Natural killer cell treated with Interleukin-12 subunit alpha and Interleukin-12 subunit beta and Interleukin-15 and Interleukin-18, amount 100 ng/mL, for 72 hours (primary cell): Measurements from ENCODE around the gene SMCO1. TPM values are rescaled to one million over a fixed set of nuclear protein-coding genes. Genes with fewer than 3 reads are reported as not detected.
"Not testable (repeated sequence)": the region's sequence is repeated elsewhere in the genome, so short reads cannot be mapped to it uniquely, and the experiment has no call there.

Experiments used
- ATAC-seq, 2 donors: fragments of 150-1000 bp; cut with Tn5 transposase in 1 of 2; sonication (Bioruptor Pico), chemical (Tn5 transposase) in 1 of 2; 2 replicates each; pipeline ENCODE4 v1.10.0; 2021
- DNase-seq: peaks from one replicate; pipeline ENCODE4 v3.0.0; 2022; ENCODE audit warnings: low spot score
- H3K27ac Mint-ChIP-seq, 2 donors: 1 replicate in 1 of 2; 2 replicates in 1 of 2; pipeline ENCODE4 v1.8.0; 2022; ENCODE audit warnings: mixed read lengths in 2 of 2, mild to moderate bottlenecking in 1 of 2, moderate library complexity in 1 of 2
- H3K27me3 Mint-ChIP-seq, 2 donors: 1 replicate in 1 of 2; 2 replicates in 1 of 2; pipeline ENCODE4 v1.8.0; 2022; ENCODE audit warnings: mixed read lengths in 2 of 2
- H3K36me3 Mint-ChIP-seq: one replicate; pipeline ENCODE4 v1.8.0; 2022; ENCODE audit warnings: mixed read lengths
- H3K4me1 Mint-ChIP-seq, 2 donors: 1 replicate in 1 of 2; 2 replicates in 1 of 2; pipeline ENCODE4 v1.8.0; 2022; ENCODE audit warnings: low read depth in 2 of 2, mixed read lengths in 2 of 2, mild to moderate bottlenecking in 1 of 2
- H3K4me3 Mint-ChIP-seq: one replicate; pipeline ENCODE4 v1.8.0; 2022; ENCODE audit warnings: mixed read lengths
- H3K9me3 Mint-ChIP-seq: 2 replicates; pipeline ENCODE4 v1.8.0; 2022; ENCODE audit warnings: mixed read lengths
- total RNA-seq, 2 donors: library from RNA; stranded (reverse); gene quantifications; one replicate each; pipeline ENCODE4 v1.2.3, GENCODE V29; 2022

The SMCO1 gene
- total RNA-seq, 2 donors from 2014 or later: not detected

GRCh38 chr3:196514350-196514716 is 813 bp downstream of the SMCO1 start:
- DNase-seq (no peak), ATAC-seq (no peak)
- no peak overlapping the region for H3K4me3 Mint-ChIP-seq
- H3K27me3 Mint-ChIP-seq: peaks cover 14 to 26% of the 10 kb centered on the region in 2 donors
- H3K9me3 Mint-ChIP-seq: no peaks in the 10 kb centered on the region
- H3K4me1 Mint-ChIP-seq: peaks cover 0 to 4% of the 10 kb centered on the region in 2 donors
- H3K27ac Mint-ChIP-seq: no peak overlapping the region
- peaks cover 15% of the 10 kb centered on the region for H3K36me3 Mint-ChIP-seq

GRCh38 chr3:196513697-196514349 is 1.3 kb downstream of the SMCO1 start:
- ATAC-seq (no peak), DNase-seq (no peak)
- Mint-ChIP-seq H3K27ac (no peak overlapping the region), H3K4me3 (no peak overlapping the region), H3K27me3 (peaks cover 14 to 26% of the 10 kb centered on the region in 2 donors), H3K4me1 (peaks cover 0 to 4% of the 10 kb centered on the region in 2 donors), H3K36me3 (peaks cover 10% of the 10 kb centered on the region), H3K9me3 (no peaks in the 10 kb centered on the region)

GRCh38 chr3:196511646-196512425 is 3.3 kb downstream of the SMCO1 start:
- H3K9me3 Mint-ChIP-seq, ATAC-seq, H3K4me1 Mint-ChIP-seq, H3K27ac Mint-ChIP-seq, H3K36me3 Mint-ChIP-seq, DNase-seq, H3K4me3 Mint-ChIP-seq: not testable (repeated sequence)
- H3K27me3 Mint-ChIP-seq: peaks cover 14 to 26% of the 10 kb centered on the region in 2 donors

- DNase-seq, H3K36me3 Mint-ChIP-seq, H3K4me3 Mint-ChIP-seq, ATAC-seq, H3K4me1 Mint-ChIP-seq, H3K9me3 Mint-ChIP-seq, H3K27ac Mint-ChIP-seq: not testable (repeated sequence)
- peaks cover 14 to 21% of the 10 kb centered on the region in 2 donors for H3K27me3 Mint-ChIP-seq
These were observed 4.0 kb downstream of the SMCO1 start for GRCh38 chr3:196511108-196511507.

- H3K27me3 Mint-ChIP-seq: peaks cover 0 to 5% of the 10 kb centered on the region in 2 donors
- H3K27ac Mint-ChIP-seq: no peak overlapping the region
- DNase-seq (no peak), ATAC-seq (no peak)
- H3K9me3 Mint-ChIP-seq: peaks cover 4% of the 10 kb centered on the region
- H3K36me3 Mint-ChIP-seq: no peaks in the 10 kb centered on the region
- H3K4me3 Mint-ChIP-seq: no peak overlapping the region
- peaks cover 9 to 14% of the 10 kb centered on the region in 2 donors for H3K4me1 Mint-ChIP-seq
These were observed 8.5 kb downstream of the SMCO1 start for GRCh38 chr3:196506687-196507086.

GRCh38 chr3:196504556-196504955 is 10.6 kb downstream of the SMCO1 start:
- Mint-ChIP-seq H3K4me3 (peak overlapping the region; percentile 100), H3K27me3 (no peaks in the 10 kb centered on the region)
- DNase-seq: no peak

GRCh38 chr3:196504077-196504398 is 11.1 kb downstream of the SMCO1 start:
- DNase-seq, H3K27me3 Mint-ChIP-seq, ATAC-seq, H3K9me3 Mint-ChIP-seq: not testable (repeated sequence)
- Mint-ChIP-seq H3K36me3 (peaks cover 15% of the 10 kb centered on the region), H3K4me3 (peak overlapping the region; percentile 100), H3K27ac (peak overlapping the region; percentile 95 to 99), H3K4me1 (peaks cover 33 to 35% of the 10 kb centered on the region in 2 donors)

More at GRCh38 chr3:196504556-196504955, 10.6 kb downstream of the SMCO1 start:
- no peak overlapping the region for H3K27ac Mint-ChIP-seq
- peaks cover 28 to 30% of the 10 kb centered on the region in 2 donors for H3K4me1 Mint-ChIP-seq
- peaks cover 4% of the 10 kb centered on the region for H3K9me3 Mint-ChIP-seq
- H3K36me3 Mint-ChIP-seq: peaks cover 15% of the 10 kb centered on the region
- ATAC-seq: no peak

- H3K27ac Mint-ChIP-seq: peak within 1 kb of the TSS; percentile 95 to 99
- DNase-seq (peak; percentile 96), ATAC-seq (peak; percentile 93)
- peaks cover 4% of the 10 kb centered on the region for H3K9me3 Mint-ChIP-seq
- H3K4me1 Mint-ChIP-seq: peaks cover 37 to 39% of the 10 kb centered on the region in 2 donors
- H3K27me3 Mint-ChIP-seq: no peaks in the 10 kb centered on the region
- H3K4me3 Mint-ChIP-seq: peak within 1 kb of the TSS; percentile 100
- peaks cover 15% of the 10 kb centered on the region for H3K36me3 Mint-ChIP-seq
These were observed 11.7 kb downstream of the SMCO1 start, which contains the start of gene RNF168 for GRCh38 chr3:196503196-196504076. RNF168 (minus strand) TSS chr3:196503768; CDS start chr3:196503173, 595 bp downstream.

- DNase-seq (peak; percentile 66), ATAC-seq (peak; percentile 55 to 63)
- Mint-ChIP-seq H3K4me3 (peak overlapping the region; percentile 100), H3K9me3 (peaks cover 4% of the 10 kb centered on the region), H3K4me1 (peaks cover 37 to 40% of the 10 kb centered on the region in 2 donors), H3K27ac (peak overlapping the region; percentile 95 to 99), H3K27me3 (no peaks in the 10 kb centered on the region), H3K36me3 (peaks cover 15% of the 10 kb centered on the region)
These were observed 12.4 kb downstream of the SMCO1 start for GRCh38 chr3:196502775-196503195.

GRCh38 chr3:196501316-196502044 is 13.7 kb downstream of the SMCO1 start:
- Mint-ChIP-seq H3K4me3 (peak overlapping the region; percentile 100), H3K36me3 (peaks cover 15% of the 10 kb centered on the region), H3K9me3 (no peaks in the 10 kb centered on the region), H3K27ac (peak overlapping the region; percentile 95 to 99), H3K27me3 (no peaks in the 10 kb centered on the region), H3K4me1 (peaks cover 38% of the 10 kb centered on the region in 2 donors)
- ATAC-seq (no peak), DNase-seq (no peak)

GRCh38 chr3:196499807-196500524 is 15.2 kb downstream of the SMCO1 start:
- H3K4me1 Mint-ChIP-seq: peaks cover 41 to 47% of the 10 kb centered on the region in 2 donors

GRCh38 chr3:196499061-196499460 is 16.1 kb downstream of the SMCO1 start:
- Mint-ChIP-seq H3K36me3 (peaks cover 15% of the 10 kb centered on the region), H3K27me3 (no peaks in the 10 kb centered on the region), H3K27ac (peak overlapping the region in 1 of 2 donors; percentile 40), H3K9me3 (no peaks in the 10 kb centered on the region), H3K4me1 (peaks cover 41 to 47% of the 10 kb centered on the region in 2 donors), H3K4me3 (no peak overlapping the region)
- DNase-seq: no peak
- ATAC-seq: no peak

More at GRCh38 chr3:196499807-196500524, 15.2 kb downstream of the SMCO1 start:
- peak overlapping the region in 1 of 2 donors; percentile 99 for H3K27ac Mint-ChIP-seq
- H3K36me3 Mint-ChIP-seq: peaks cover 15% of the 10 kb centered on the region
- no peaks in the 10 kb centered on the region for H3K27me3 Mint-ChIP-seq
- no peaks in the 10 kb centered on the region for H3K9me3 Mint-ChIP-seq
- DNase-seq (no peak), ATAC-seq (no peak)
- H3K4me3 Mint-ChIP-seq: peak overlapping the region; percentile 100
